Body of pancreas (tissue), 4 donors: ENCODE measurements around the gene NUDT14.

Experiments
- POLR2A ChIP-seq, 3 donors: fragments of 450-650 bp; IDR thresholded peaks; one replicate each; pipeline ENCODE4 v1.6.1; 2016; ENCODE audit warnings: antibody characterized with exemption in 3 of 3, mild to moderate bottlenecking in 2 of 3
- TF ChIP-seq, protein P1 (sequence below), 7 experiments: fragments of 450-650 bp in 4 of 7; fragments of 200-600 bp in 3 of 7; sonication (generic) in 3 of 7; IDR thresholded peaks; one replicate each; pipeline ENCODE4 v1.5.1; 2016 to 2019; ENCODE audit warnings: antibody characterized with exemption in 7 of 7

DNA sequence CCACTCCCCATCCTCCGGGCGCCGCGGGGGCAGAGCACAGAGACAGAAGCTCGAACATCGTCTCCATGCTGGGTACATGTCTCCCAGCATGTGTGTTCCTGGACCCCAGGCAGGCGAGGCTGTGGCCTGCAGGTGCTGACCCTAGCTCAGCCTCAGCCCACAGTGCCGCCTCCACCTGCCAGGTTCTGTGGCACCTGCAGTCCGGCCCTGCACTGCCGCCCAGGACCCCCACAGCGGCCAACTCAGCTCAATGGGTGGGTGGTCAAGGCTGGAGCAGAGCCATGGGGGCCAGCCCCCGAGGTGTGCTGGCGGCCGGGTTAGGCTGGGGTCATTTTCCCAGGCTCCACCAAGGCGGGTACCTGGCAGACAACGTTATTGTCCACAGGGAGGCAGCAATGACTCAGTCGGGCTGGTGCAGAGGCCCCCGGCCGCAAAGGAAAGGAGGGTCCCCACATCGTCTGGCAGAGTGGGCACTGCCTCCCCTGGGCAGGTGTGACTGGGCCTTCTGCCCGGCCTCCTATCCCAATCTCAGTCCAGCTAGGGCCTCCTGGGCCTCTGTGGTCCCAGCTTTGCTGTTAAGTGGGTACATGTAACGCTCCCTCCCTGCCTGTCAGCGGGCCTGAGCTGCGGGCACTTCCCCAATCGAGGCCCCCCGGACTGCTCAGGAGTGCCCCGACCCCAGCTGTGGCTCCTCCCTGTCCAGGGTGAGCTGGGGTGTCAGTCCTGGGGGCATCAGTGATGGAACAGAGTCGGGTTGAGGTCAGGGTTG is 20.2 kb upstream of the NUDT14 start:
- TF ChIP-seq, protein P1, sequence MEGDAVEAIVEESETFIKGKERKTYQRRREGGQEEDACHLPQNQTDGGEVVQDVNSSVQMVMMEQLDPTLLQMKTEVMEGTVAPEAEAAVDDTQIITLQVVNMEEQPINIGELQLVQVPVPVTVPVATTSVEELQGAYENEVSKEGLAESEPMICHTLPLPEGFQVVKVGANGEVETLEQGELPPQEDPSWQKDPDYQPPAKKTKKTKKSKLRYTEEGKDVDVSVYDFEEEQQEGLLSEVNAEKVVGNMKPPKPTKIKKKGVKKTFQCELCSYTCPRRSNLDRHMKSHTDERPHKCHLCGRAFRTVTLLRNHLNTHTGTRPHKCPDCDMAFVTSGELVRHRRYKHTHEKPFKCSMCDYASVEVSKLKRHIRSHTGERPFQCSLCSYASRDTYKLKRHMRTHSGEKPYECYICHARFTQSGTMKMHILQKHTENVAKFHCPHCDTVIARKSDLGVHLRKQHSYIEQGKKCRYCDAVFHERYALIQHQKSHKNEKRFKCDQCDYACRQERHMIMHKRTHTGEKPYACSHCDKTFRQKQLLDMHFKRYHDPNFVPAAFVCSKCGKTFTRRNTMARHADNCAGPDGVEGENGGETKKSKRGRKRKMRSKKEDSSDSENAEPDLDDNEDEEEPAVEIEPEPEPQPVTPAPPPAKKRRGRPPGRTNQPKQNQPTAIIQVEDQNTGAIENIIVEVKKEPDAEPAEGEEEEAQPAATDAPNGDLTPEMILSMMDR (IDR thresholded peaks at IDR 0.05), result peak in 3 of 7 experiments; percentile 10 to 38 (median 22)
- TF ChIP-seq POLR2A (IDR thresholded peaks at IDR 0.05), result no peak
